HG02840 (cell line): ENCODE measurements around the gene ARID1B.

Source experiments
- ATAC-seq: cut with Tn5 transposase; IDR thresholded peaks from one replicate; pipeline ENCODE4 v1.9.1; 2021; ENCODE audit warnings: mild to moderate bottlenecking, moderate library complexity, moderate number of reproducible peaks; ENCODE audit not compliant: unreplicated experiment, low FRiP score

Gene ARID1B

DNA sequence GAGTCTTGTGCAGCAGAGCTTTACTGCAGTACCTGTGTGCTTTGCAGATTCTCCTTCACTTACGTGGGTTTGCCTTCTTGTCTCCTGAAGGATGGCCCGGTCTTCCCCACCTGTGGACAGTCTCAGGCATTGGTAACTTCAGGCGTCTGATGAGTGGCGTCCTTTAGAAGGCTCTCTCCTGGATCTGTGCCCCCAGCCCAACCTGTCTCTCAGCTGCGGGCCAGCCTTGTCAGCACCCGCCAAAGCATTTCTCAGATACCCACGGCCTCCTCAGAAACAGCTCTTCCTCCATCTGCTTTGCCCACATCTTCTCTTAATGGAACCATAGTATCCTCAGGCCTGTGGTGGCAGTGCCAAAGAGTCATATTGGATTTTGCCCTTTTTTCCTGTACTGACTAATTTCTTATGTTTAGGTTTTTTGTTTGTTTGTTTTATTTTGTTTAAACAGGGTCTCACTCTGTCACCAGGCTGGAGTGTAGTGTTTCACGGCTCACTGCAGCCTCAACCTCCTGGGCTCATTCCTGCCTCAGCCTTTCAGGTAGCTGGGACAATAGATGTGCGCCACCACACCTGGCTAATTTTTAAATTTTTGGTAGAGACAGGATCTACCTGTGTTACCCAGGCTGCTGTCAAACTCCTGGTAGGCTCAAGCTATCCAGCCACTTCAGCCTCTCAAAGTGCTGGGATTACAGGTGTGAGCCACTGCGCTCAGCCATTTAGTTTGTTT, 96.6 kb downstream of the ARID1B start:
- no peak for ATAC-seq

DNA sequence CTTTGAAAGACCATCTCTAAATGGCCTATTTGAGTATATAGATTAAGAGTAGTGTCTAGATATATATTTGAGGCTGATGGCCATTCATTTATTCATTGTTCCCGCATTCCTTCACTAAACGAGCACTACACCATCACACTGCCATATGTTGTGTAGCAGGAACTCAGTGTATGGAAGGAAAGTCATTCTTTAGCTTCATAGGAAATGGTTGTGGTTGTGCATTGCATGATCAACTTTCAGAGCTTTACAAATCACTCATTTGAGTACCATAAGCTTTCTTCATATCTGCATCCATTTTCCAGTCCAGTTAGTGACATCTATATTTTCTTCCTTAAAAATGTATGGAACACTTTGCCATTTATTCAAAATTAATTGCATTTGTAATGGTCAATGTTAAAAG, 97.9 kb downstream of the ARID1B start:
- no peak for ATAC-seq

DNA sequence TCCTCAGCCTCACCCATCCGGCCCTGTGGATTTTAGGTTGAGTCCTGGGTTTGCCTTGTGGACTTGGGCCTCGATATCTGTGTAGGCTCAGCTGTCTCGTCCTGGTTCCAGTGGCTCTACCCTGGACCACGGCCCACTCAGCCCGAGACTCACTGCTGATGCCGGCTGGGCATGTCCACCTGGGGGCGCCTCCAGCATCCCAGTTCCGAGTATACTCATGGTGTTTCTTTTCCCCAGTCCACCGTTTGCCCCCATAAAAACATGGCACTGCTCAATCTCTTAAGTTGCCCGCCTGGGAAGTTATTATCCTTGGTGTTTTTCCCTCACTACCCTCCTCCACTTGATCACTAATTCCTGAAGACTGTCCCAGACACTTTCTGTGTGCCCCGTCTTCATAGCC, 99.1 kb downstream of the ARID1B start:
- no peak for ATAC-seq

DNA sequence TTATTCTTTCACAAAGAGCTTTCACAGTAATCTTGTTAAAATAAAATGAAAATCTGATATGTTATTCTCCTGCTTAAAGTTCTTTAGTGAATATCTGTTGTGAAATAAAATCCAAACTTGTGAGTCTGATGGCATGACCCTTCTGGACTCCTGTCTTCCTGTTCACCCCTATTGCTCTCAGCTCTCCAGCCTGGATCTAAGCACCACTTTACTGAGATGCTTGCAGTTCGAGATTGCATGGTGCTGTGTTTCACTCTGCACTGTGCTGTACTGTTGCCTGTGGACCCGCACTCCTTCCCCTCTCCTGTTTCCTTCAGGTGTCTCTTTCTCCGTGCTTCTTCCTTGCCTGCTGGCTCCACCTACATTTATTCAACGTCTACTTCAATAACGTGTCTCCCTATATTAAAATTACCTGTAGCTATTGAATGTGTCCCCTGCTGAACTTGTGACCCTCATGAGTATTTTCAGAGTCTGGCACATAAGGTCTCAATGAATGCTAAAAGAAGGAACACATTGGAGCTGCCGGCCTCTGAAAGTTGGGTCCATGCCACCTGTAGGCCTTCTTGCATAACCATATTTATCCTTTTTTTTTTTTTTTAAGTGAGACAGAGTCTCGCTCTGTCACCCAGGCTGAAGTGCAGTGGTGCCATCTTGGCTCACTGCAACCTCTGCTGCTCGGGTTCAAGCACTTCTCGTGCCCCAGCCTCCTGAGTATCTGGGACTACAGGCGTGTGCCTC, 100.1 kb downstream of the ARID1B start:
- ATAC-seq: no peak

DNA sequence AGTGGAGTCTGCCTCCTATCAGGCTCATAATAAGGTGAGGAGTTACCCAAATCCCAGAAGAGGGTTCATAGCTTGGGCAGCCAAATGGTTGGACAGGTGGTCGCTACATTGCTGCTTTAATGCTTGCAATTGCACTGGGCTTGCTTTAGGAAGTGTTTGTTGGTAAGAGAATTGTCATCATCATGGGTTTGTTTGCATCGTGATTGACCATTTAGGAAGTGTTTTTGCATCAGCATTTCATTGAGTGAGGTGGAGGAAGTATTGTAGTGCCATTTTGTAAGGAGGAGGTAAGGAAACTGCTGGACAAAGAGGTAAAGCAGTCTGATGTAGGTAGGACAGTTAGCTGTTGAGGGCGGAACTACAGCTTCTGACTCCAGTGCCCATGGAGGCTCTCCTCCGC, 101.5 kb downstream of the ARID1B start:
- ATAC-seq: no peak

DNA sequence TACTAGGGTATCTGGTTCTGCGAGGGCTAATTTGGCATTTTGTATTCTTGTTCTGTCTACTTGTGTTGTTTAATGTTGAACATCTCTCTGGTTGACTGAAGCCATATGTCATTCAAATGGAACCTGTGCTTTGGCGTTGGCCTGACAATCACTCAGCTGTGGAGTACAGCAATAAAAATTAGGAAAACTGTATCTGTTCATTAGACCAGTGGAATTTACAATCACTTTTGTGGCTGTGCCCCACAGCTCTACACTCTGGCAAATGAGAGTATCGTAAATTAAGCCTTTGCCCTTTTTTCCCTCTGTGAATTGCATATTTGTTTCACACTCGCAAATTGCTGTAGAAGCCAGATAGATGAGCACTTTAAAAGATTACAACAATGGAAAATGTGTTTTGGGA, 102.0 kb downstream of the ARID1B start:
- ATAC-seq: no peak

DNA sequence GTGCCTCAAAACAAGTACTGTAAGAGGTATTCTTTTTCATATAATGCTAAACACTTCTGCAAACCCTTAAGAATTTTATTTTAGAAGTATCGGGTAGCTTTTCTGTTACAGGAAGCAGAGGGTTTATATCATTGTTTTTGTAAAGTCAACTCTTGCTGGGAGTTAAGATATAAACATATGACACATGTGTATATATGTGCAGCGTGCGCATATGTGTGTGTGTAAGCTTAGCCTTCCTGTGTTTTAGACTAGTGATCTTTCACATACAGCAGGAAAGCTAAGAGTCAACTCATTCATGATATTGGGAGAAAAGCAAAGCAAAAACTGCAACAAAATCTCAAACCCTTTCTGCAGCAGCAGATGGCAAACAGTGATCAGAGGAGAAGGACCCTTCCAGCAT, 102.4 kb downstream of the ARID1B start:
- ATAC-seq: no peak

DNA sequence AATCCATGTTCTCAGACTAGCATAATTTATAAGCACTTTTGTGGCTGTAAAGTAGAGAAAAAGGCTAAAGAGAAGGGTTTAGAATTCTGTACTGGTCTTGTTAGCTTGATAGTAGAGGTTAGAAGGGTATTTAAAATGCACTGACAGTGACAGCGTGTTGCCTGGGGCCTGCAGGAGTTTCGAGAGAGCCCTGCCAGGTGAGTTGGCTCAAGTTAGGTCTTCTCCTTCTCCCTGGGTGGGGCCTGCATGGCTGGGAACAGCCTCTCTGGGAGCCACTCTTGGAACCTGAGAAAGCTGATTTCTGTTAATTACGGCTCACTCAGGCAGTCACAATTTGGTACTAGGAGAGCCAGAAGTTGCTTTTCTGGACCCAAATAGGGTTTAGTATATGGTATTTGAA, 103.7 kb downstream of the ARID1B start:
- ATAC-seq: no peak

DNA sequence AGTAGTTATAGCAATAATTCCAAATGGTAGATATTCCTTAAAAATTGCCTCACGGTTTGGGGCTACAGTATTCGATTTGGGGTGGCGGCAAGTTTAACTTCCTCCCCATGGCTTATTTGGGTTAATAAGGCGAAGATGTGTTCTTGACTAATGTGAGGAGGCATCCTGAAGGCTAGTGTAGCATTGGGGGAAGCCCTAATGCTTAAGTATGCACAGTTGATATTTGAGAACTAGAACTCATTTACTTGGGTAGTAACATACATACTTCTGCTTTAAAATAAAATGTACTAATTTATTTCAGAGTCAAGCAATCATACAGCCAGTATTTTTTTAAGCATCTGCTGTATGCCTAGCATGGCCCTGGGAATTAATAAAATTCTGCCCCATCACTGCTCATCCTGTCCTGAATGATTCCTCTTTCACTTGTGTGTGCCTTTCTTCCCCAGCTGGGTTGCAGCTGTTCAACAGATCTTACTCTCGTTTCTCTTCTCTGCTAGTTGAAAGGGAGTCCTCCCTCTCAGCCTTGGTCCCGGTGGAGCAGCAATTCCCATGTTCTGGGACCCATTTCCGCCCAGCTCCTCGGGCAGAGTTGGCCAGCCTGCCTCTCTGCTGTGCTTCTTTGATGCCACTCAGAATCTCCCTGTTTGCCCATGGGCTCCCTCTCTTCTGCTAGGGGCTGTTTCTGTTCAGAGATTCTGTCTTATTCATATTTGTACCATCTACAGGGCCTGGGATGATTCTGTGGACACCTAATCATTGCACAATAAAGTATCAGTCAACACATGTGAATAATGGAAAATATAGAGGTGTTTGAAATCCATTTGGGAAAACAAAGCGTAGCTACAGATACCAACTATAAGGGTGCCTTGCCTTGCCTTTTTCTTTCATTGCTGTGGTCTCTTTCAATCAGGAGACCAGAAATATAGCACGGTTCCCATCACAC, 104.8 kb downstream of the ARID1B start:
- no peak for ATAC-seq

DNA sequence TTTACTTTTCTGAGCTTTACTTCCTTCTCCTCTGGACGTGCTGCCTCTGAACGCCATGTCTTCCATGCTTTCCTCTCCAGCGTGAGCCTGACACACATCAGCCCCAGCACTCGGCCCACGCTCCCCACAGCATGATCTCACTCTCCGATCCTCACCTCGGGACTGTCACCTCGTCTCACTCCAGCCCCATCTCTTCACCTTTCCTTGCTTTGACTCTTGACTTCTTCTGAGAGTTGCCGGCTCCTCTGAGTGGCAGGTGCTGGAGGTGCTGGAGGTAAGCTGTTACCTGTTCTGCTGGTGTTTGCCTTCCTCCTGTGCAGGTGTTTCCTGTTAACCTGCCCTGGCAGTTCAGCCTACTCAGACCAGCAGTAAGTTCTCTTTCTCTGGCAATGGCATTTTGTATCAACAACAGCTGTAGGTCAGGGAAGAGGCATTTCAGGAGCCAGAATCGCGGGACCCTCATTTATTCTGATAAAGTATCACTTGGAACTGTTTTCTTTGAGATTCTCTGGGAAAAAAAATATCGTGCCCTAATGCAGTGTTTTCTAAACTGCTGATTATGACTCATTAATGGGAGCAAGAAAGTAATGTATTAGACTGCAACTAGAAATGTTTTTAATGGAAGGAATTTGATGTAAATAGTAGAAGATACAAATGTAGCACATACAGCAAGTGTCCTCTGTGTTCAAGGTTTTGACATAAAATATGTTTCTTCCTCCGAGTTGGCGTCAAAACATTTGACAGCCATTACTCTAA, 106.5 kb downstream of the ARID1B start:
- ATAC-seq: no peak

DNA sequence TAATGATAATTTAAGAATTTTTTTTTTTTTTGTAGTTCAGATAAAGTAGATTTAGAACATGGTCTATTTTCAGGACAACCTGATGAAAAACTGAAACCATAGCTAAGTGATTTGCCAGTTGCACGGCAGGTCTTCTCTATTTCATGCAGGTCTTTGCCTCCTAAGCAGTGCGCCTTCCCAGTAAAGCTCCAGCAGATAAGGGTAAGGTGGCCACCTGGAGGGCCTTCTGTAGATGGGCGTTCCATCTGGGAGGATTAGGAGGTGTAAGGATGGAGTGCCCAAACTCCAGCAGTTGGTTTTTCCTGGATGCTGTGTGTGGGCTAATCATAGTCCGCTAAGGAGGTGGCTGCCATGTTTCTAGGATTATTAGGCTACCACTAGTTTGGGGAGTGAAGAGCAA, 107.1 kb downstream of the ARID1B start:
- ATAC-seq: no peak

DNA sequence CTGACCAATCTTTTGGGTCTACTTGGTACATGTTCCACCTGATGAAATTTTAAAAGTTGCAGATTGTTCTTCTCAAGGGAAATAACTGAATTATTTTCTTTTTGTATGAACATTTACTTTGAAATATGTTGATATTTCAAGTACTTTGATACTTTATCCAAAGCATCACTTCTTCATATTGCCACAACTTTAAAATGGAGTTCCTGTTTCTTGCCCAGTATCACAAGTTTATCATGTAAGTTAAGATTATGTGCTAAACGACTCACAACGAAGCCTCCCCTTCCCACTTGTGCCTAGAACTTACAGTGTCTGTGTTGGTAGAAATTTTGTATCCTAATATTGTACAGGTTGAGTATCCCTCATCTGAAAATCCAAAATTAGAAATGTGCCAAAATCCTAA, 108.4 kb downstream of the ARID1B start:
- no peak for ATAC-seq

DNA sequence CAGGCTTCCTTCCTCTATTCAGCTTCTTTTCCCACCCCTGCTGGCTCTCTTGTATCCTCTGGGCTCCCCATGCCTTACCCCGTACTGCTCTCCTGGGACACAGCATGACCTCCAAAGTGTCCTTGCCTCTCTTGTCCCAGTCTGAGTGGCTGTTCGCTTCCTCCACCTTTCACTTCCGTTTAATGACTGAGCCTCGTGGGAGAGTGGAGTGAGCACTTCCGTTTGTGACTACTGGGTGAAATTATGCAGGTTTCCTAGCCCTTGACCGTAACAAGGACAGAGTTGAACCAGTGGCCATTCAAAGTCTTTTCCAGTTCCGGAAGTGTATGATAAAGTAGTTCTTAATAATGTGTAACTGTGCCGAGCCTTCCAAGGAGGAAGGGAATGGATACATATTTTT, 109.2 kb downstream of the ARID1B start:
- peak; percentile 74 for ATAC-seq

DNA sequence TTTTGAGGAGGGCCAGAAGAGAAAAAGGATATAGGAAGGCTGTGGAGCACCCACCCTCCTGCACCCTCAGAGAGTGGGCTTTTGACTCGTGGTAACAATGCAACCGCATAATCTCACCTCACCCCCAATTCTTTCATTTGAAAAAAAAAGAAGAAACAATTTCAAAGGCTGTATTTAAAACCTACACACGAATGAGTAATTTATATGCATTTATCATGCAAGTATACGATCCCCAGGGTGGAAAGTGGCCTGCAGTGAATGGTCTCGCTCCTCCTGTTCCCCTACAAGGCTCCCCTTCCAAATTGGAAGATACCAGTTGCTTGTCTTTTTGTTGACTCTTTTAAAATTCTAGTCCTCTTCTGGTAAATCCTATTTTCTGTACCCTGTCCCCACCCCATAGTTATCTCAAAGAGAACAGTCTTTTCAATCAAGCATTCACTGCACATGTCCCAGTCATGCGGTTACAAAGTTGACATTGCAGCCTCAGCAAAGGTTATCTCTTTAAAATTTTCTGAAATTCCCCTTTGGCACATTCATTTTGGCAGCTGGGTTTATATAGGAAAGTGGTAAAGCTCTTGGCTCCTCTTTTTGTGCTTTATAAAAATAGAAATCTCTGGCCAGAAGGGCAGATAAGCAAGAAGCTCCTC, 110.6 kb downstream of the ARID1B start:
- ATAC-seq: no peak

DNA sequence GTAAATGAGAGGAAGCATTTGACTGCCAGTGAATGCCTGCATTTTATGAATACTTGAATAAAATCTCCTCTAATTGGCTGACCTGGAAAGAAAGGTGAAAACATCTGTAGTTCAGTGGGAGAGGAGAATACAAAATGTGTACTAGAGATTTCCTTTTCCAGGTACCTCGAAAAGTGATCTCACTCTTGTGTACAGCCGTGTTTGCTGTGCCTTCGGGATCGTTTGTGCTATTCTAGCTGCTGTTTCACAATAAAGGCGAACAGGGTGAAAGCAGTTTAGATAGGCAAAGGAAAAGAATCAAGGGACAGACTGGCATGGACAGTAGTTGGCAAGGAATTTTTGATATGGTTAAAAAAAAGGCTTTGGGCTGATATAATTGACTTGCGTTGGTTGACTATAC, 112.3 kb downstream of the ARID1B start:
- ATAC-seq: no peak

DNA sequence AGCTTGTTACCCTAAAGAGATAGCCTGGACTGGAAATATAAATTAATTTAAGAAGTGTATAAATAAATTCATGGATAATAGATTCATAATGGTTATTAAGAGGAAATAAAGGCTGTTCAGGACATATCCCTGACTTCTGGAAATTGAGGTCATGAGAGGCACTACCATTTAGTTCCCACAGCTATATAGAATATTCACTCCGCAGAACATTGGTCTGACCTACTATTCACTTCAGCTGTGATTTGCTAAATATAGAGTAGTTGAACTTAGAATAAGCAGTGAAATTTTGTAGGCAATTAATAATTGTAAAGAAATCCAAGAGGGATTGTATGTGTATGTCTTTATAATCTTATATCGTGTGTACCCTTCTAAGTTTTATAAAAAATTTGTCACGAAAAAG, 112.8 kb downstream of the ARID1B start:
- no peak for ATAC-seq

DNA sequence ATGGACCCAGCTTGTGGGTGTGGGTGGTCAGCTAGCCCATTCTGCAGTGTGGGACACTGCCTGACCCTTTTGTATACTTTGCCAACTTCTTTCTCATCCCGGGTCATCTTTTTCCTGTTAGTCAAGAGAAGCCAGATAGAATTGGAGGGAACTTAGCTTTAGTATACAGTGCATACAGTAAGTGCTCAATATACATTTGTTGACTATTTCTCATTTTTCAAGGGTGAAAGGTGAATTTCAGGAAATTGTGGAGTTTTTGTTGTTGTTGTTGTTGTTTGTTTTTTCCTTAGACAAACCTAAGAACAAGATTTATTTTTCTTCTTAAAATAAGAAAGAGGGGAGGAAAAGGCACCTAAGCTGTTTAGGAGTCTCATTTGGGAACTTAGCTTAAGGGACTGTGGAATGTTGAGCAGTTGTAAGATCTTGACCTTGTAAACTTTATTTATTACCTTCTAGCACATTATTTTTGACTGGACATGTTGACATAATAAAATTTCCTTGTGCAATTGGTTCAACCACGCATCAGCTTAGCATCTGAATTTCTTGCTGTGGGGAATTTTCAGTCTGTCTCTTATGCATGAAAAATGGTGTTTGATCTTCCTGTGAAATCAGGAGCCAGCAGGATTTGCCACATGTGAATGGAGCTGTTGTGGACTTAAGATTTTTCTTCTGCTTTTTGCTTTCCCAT, 113.6 kb downstream of the ARID1B start:
- ATAC-seq: no peak

DNA sequence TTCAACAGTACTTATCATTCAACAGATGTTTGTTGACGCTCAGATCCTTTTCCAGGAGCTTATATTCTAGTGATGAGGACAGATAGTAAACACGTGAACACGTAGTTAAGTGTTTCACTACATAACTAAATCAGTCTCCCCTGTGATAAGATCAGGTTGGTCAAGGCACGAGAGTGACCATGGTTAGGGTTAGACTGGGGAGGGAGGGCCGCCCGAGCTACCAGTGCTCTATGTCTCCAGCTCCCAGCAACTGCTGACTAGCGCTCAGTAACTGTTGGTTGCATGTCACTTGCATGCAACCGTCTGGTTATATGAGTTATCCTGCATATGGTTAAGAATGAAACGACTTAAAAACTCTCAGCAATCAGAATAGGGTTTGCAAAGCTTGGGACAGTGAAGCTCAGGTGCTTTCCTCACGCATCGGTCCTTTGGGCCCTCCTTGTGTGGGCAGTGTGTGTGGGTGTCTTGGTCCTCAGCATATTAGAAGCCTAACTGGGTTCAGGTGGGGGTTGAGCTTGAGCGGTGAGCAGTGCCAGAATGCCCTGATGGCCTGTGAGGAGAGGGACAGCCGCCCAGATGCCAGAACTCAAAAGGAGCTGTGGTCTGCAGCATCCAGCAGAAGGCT, 120.8 kb downstream of the ARID1B start:
- no peak for ATAC-seq

DNA sequence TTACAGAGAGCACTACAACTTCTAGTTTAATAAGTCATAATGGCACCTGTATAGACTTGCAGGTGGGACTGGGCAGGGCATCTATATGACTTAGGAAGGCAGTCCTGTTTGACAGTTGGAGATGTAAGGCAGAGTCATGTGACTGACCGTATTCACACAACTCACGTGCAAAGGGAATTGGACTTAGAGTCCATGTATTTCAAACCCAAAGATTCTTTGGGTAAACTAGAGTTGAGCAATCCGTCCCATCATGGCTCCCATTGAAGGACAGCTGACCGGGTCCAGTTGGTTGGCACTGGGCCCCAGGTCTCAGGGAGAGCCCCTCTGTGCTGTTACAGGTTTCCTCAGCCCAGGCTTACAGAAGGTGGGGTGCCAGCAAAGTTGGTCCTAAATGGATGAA, 121.9 kb downstream of the ARID1B start:
- ATAC-seq: no peak
